Measurements from ENCODE around the gene GLI1. TPM values are rescaled to one million over a fixed set of nuclear protein-coding genes. Genes with fewer than 3 reads are reported as not detected.
"Not testable (repeated sequence)": the region's sequence is repeated elsewhere in the genome, so short reads cannot be mapped to it uniquely, and the experiment has no call there.

The GLI1 gene
- total RNA-seq, 1 donor from 2014 or later: 1.4 TPM

DNA sequence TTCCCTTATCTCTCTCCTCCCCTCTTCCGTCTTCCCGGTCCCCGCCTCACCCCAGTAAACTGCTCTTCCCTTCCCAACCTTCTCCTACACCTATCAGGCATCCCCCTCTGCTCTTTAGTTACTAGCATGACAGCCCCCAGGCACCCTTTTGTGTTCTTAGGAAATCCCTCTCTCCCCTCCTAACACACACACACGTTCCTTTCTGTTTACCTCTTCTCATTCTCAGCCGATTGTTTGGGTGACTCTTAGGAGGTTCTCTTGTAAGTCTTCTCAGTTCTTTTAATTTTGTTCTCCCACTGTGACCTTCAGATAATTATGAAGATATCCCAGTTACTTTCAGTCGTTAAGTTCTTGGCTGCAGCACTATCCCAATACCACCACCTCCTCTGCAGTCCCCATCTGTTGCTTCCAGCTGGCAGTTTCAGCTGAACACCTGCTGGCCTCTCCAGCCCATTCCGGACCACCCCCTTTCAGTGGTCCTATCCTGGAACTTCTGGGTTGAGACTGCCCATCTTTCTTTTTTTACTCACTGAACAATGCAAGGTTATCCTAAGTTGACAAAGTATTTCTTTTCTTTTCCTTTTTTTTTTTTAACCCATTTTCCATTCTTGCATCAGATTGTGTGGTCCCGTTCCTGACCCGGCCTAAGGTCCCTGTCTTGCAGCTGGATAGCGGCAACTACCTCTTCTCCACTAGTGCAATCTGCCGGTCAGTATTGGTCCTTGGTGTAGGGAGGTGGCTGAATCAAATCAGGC is 29.0 kb downstream of the GLI1 start:
- ATAC-seq (no peak), DNase-seq (no peak)
- intact Hi-C loops (cut with DNase I): no loop called here
- Histone ChIP-seq H3K27me3 (no peaks in the 10 kb centered on the region), H3K4me1 (peaks cover 8% of the 10 kb centered on the region), H3K4me3 (peak overlapping the region; percentile 87), H3K36me3 (peaks cover 39% of the 10 kb centered on the region), H3K9me3 (no peaks in the 10 kb centered on the region), H3K27ac (peak overlapping the region; percentile 71)
- TF ChIP-seq CTCF (IDR thresholded peaks at IDR 0.05): no peak

DNA sequence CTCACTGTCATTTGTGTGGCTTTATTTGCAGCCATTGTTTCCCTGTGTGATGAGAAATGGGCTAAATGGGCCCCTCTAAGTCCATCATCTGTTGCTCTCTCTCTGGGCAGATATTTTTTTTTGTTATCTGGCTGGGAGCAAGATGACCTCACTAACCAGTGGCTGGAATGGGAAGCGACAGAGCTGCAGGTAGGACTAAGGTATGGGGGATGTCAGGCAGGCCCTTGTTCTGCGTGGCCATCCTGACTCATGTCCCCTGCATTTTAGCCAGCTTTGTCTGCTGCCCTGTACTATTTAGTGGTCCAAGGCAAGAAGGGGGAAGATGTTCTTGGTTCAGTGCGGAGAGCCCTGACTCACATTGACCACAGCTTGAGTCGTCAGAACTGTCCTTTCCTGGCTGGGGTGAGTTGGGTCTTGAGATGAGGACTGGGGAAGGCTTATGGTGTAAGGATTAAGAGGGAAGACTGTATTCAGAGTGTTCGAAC is 29.6 kb downstream of the GLI1 start:
- Histone ChIP-seq H3K4me3 (peak overlapping the region; percentile 87), H3K36me3 (peaks cover 42% of the 10 kb centered on the region), H3K27ac (no peak overlapping the region), H3K9me3 (no peaks in the 10 kb centered on the region), H3K27me3 (no peaks in the 10 kb centered on the region), H3K4me1 (peaks cover 8% of the 10 kb centered on the region)
- no peak for TF ChIP-seq CTCF (IDR thresholded peaks at IDR 0.05)
- DNase-seq (no peak), ATAC-seq (no peak)
- intact Hi-C loops (cut with DNase I): no loop called here

- Histone ChIP-seq H3K4me1 (peaks cover 8% of the 10 kb centered on the region), H3K36me3 (peaks cover 42% of the 10 kb centered on the region), H3K27ac (no peak overlapping the region), H3K27me3 (no peaks in the 10 kb centered on the region), H3K9me3 (no peaks in the 10 kb centered on the region), H3K4me3 (no peak overlapping the region)
- intact Hi-C loops (cut with DNase I): no loop called here
- ATAC-seq (no peak), DNase-seq (no peak)
- no peak for TF ChIP-seq CTCF (IDR thresholded peaks at IDR 0.05)
Measured at GRCh38 chr12:57490126-57490525, 30.5 kb downstream of the GLI1 start.

- peaks cover 8% of the 10 kb centered on the region for H3K4me1 ChIP-seq
- peaks cover 44% of the 10 kb centered on the region for H3K36me3 ChIP-seq
- TF ChIP-seq CTCF (IDR thresholded peaks at IDR 0.05): no peak
- no peaks in the 10 kb centered on the region for H3K27me3 ChIP-seq
- no peak overlapping the region for H3K4me3 ChIP-seq
- ATAC-seq (no peak), DNase-seq (no peak)
- H3K9me3 ChIP-seq: no peaks in the 10 kb centered on the region
- H3K27ac ChIP-seq: no peak overlapping the region
- intact Hi-C loops (cut with DNase I): no loop called here
Measured at GRCh38 chr12:57491393-57492280, 32.1 kb downstream of the GLI1 start.

DNA sequence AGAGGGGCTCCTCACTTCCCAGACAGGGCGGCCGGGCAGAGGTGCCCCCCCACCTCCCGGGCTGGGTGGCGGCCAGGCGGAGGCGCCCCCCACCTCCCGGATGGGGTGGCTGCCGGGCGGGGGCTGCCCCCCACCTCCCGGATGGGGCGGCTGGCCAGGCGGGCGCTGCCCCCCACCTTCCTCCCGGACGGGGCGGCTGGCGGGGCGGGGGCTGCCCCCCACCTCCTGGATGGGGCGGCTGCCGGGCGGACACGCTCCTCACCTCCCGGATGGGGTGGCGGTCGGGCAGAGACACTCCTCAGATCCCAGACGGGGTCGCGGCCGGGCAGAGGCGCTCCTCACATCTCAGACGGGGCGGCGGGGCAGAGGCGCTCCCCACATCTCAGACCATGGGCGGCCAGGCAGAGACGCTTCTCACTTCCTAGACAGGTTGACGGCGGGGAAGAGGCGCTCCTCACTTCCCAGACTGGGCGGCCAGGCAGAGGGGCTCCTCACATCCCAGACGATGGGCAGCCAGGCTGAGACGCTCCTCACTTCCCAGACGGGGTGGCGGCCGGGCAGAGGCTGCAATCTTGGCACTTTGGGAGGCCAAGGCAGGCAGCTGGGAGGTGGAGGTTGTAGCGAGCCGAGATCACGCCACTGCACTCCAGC is 35.6 kb downstream of the GLI1 start:
- DNase-seq; intact Hi-C loops (cut with DNase I); ATAC-seq; H3K4me1 ChIP-seq; H3K27me3 ChIP-seq; H3K27ac ChIP-seq; H3K9me3 ChIP-seq; H3K4me3 ChIP-seq: not testable (repeated sequence)
- H3K36me3 ChIP-seq: peaks cover 62% of the 10 kb centered on the region
